Nephron (organoid): ENCODE results near the gene NTRK1.

Experiments
- H3K27ac Mint-ChIP-seq, 3 experiments: 2 replicates each; pipeline ENCODE4 v1.8.0; 2020; ENCODE audit warnings: mixed read lengths in 3 of 3, mild to moderate bottlenecking in 2 of 3, moderate library complexity in 1 of 3
- H3K27me3 Mint-ChIP-seq: 2 replicates; pipeline ENCODE4 v1.8.0; 2021; ENCODE audit warnings: low read depth, mild to moderate bottlenecking, moderate library complexity, mixed read lengths
- H3K36me3 Mint-ChIP-seq: 2 replicates; pipeline ENCODE4 v1.8.0; 2020; ENCODE audit warnings: low read depth, mixed read lengths
- H3K4me1 Mint-ChIP-seq: 2 replicates; pipeline ENCODE4 v1.8.0; 2020; ENCODE audit warnings: mixed read lengths
- H3K4me3 Mint-ChIP-seq, 3 experiments: 2 replicates each; pipeline ENCODE4 v1.8.0; 2020; ENCODE audit warnings: mild to moderate bottlenecking in 3 of 3, mixed read lengths in 3 of 3, moderate library complexity in 2 of 3
- H3K9me3 Mint-ChIP-seq: 2 replicates; pipeline ENCODE4 v1.8.0; 2020; ENCODE audit warnings: mixed read lengths
- TF ChIP-seq, protein P1 (sequence below), 3 experiments: fragments of 200-600 bp; sonication (generic); IDR thresholded peaks; one replicate each; pipeline ENCODE4 v1.5.0; 2021; ENCODE audit warnings: antibody characterized with exemption in 3 of 3; ENCODE audit not compliant: unreplicated experiment in 3 of 3

NTRK1 gene

GRCh38 chr1:156864796-156865195 is 4.1 kb downstream of the NTRK1 start:
- Mint-ChIP-seq H3K36me3 (no peaks in the 10 kb centered on the region), H3K4me1 (peaks cover 58% of the 10 kb centered on the region), H3K9me3 (no peaks in the 10 kb centered on the region), H3K27ac (no peak overlapping the region), H3K4me3 (no peak overlapping the region), H3K27me3 (peaks cover 54% of the 10 kb centered on the region)
- TF ChIP-seq, protein P1, sequence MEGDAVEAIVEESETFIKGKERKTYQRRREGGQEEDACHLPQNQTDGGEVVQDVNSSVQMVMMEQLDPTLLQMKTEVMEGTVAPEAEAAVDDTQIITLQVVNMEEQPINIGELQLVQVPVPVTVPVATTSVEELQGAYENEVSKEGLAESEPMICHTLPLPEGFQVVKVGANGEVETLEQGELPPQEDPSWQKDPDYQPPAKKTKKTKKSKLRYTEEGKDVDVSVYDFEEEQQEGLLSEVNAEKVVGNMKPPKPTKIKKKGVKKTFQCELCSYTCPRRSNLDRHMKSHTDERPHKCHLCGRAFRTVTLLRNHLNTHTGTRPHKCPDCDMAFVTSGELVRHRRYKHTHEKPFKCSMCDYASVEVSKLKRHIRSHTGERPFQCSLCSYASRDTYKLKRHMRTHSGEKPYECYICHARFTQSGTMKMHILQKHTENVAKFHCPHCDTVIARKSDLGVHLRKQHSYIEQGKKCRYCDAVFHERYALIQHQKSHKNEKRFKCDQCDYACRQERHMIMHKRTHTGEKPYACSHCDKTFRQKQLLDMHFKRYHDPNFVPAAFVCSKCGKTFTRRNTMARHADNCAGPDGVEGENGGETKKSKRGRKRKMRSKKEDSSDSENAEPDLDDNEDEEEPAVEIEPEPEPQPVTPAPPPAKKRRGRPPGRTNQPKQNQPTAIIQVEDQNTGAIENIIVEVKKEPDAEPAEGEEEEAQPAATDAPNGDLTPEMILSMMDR (IDR thresholded peaks at IDR 0.05; ENCODE audit: unreplicated experiment in 3 of 3), result no peak

DNA sequence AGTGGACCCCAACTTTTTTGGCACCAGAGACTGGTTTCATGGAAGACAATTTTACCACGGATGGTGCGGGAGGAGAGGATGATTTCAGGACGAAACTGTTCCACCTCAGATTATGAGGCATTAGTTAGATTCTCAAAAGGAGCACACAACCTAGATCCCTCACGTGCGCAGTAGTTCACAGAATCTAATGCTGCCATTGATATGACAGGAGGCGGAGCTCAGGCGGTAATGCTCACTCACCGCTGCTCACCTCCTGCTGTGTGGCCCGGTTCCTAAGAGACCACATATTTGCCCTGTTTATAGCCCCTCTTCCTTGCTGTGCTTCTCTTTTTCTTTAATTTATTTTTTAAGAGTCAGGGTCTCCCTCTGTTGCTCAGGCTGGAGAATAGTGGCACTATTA is 4.6 kb downstream of the NTRK1 start:
- peak overlapping the region in 1 of 3 experiments; percentile 67 for H3K27ac Mint-ChIP-seq
- no peaks in the 10 kb centered on the region for H3K36me3 Mint-ChIP-seq
- H3K27me3 Mint-ChIP-seq, result peaks cover 52% of the 10 kb centered on the region
- peaks cover 57% of the 10 kb centered on the region for H3K4me1 Mint-ChIP-seq
- TF ChIP-seq, protein P1 (IDR thresholded peaks at IDR 0.05; ENCODE audit: unreplicated experiment in 3 of 3), result no peak
- H3K4me3 Mint-ChIP-seq, result no peak overlapping the region
- H3K9me3 Mint-ChIP-seq, result no peaks in the 10 kb centered on the region

GRCh38 chr1:156865865-156866248 is 5.2 kb downstream of the NTRK1 start:
- TF ChIP-seq, protein P1 (IDR thresholded peaks at IDR 0.05; ENCODE audit: unreplicated experiment in 3 of 3), result no peak
- Mint-ChIP-seq H3K4me3 (no peak overlapping the region), H3K27me3 (peaks cover 49% of the 10 kb centered on the region), H3K9me3 (no peaks in the 10 kb centered on the region), H3K27ac (peak overlapping the region in 1 of 3 experiments; percentile 67), H3K4me1 (peaks cover 59% of the 10 kb centered on the region), H3K36me3 (no peaks in the 10 kb centered on the region)

- peak overlapping the region in 2 of 3 experiments; percentile 2 to 29 for H3K4me3 Mint-ChIP-seq
- no peaks in the 10 kb centered on the region for H3K9me3 Mint-ChIP-seq
- TF ChIP-seq, protein P1 (IDR thresholded peaks at IDR 0.05; ENCODE audit: unreplicated experiment in 3 of 3), result no peak
These were observed 5.7 kb downstream of the NTRK1 start for GRCh38 chr1:156866249-156866909.

DNA sequence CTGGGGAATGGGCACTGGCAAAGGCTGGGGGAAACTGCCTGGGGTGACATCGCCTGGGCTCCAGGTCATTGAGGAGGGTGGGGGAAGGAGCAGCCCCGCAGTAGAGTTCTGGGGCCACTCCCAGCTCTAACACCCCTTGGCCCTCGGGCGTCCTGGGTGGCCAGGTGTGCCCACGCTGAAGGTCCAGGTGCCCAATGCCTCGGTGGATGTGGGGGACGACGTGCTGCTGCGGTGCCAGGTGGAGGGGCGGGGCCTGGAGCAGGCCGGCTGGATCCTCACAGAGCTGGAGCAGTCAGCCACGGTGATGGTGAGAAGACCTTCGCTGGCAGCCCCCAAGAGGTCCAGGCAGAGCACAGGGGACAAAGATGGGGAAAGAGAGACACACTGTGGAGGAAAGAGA is 7.7 kb downstream of the NTRK1 start:
- TF ChIP-seq, protein P1 (IDR thresholded peaks at IDR 0.05; ENCODE audit: unreplicated experiment in 3 of 3), result no peak
- Mint-ChIP-seq H3K4me1 (peaks cover 65% of the 10 kb centered on the region), H3K4me3 (no peak overlapping the region), H3K27ac (peak overlapping the region in 1 of 3 experiments; percentile 55), H3K9me3 (no peaks in the 10 kb centered on the region), H3K36me3 (no peaks in the 10 kb centered on the region), H3K27me3 (peaks cover 28% of the 10 kb centered on the region)

More at GRCh38 chr1:156866249-156866909, 5.7 kb downstream of the NTRK1 start:
- H3K4me1 Mint-ChIP-seq, result peaks cover 62% of the 10 kb centered on the region
- H3K27ac Mint-ChIP-seq, result peak overlapping the region in 2 of 3 experiments; percentile 69 to 79
- H3K27me3 Mint-ChIP-seq, result peaks cover 46% of the 10 kb centered on the region
- no peaks in the 10 kb centered on the region for H3K36me3 Mint-ChIP-seq

DNA sequence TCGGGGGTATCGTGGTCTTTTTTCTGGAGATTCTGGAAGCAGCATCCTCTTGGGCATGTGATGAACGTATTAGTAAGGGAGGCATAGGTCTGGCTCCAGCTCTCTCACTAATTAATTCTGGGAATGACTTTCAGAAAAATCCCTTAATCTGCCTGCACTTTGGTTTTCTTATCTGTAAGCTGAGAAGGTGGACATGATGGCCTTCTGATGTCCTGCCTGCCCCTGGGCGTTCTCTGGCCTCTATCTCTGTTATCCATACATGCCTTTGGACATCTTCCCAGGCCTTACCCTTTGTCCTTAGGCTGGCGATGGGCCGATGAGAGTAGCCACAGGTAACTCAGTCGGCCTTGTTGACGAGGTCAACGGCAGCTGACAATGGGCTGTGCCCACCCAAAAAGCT is 8.8 kb downstream of the NTRK1 start:
- Mint-ChIP-seq H3K27ac (peak overlapping the region in 1 of 3 experiments; percentile 6), H3K27me3 (peaks cover 21% of the 10 kb centered on the region), H3K4me1 (peaks cover 66% of the 10 kb centered on the region), H3K36me3 (no peaks in the 10 kb centered on the region), H3K9me3 (no peaks in the 10 kb centered on the region), H3K4me3 (no peak overlapping the region)
- TF ChIP-seq, protein P1 (IDR thresholded peaks at IDR 0.05; ENCODE audit: unreplicated experiment in 3 of 3), result no peak
